WTC11 (cell line): ENCODE data around the gene MAN2B2. TPM values are rescaled to one million over a fixed set of nuclear protein-coding genes. Genes with fewer than 3 reads are reported as not detected.

Source experiments
- ATAC-seq: fragments of 200-7000 bp; cut with Tn5 transposase; 2 replicates; pipeline ENCODE4 v1.10.0; 2021; ENCODE audit warnings: mild to moderate bottlenecking, moderate library complexity
- CTCF ChIA-PET: fragments of 300-600 bp; sonication (Branson Sonifier 250); formaldehyde crosslinking; loops from one replicate; lab custom pipeline; 2021; ENCODE audit warnings: antibody characterized with exemption; lab: Charles Lee
- POLR2A ChIA-PET: fragments of 350-600 bp; sonication (Branson Sonifier 250); formaldehyde crosslinking; loops from one replicate; lab custom pipeline; 2021; ENCODE audit warnings: antibody characterized with exemption; lab: Charles Lee
- DNase-seq: peaks from one replicate; pipeline ENCODE4 v3.0.0; 2021; ENCODE audit warnings: low spot score
- H3K27ac Mint-ChIP-seq: 2 replicates; pipeline ENCODE4 v1.8.0; 2021; ENCODE audit warnings: mixed read lengths
- H3K27me3 Mint-ChIP-seq: 2 replicates; pipeline ENCODE4 v1.8.0; 2021; ENCODE audit warnings: low read depth, mild to moderate bottlenecking, moderate library complexity, mixed read lengths
- H3K36me3 Mint-ChIP-seq: 2 replicates; pipeline ENCODE4 v1.8.0; 2021; ENCODE audit warnings: mixed read lengths
- H3K4me1 Mint-ChIP-seq: 2 replicates; pipeline ENCODE4 v1.8.0; 2022; ENCODE audit warnings: mixed read lengths
- H3K4me3 Mint-ChIP-seq: 2 replicates; pipeline ENCODE4 v1.8.0; 2021; ENCODE audit warnings: mild to moderate bottlenecking, moderate library complexity, mixed read lengths
- H3K9me3 Mint-ChIP-seq: 2 replicates; pipeline ENCODE4 v1.8.0; 2021; ENCODE audit warnings: mixed read lengths
- ATF1 ChIP-seq: sonication (generic); formaldehyde crosslinking; IDR thresholded peaks from 2 replicates; pipeline ENCODE4 v1.8.1; 2023; ENCODE audit warnings: mild to moderate bottlenecking, moderate library complexity, missing genetic modification reagents
- CBFB ChIP-seq: sonication (generic); formaldehyde crosslinking; IDR thresholded peaks from 2 replicates; pipeline ENCODE4 v1.8.1; 2022; ENCODE audit warnings: mild to moderate bottlenecking, low read depth, missing genetic modification reagents
- EMX1 ChIP-seq: fragments of 250-450 bp; sonication (Bioruptor Pico); IDR thresholded peaks from 2 replicates; pipeline ENCODE4 v1.8.0; 2021; ENCODE audit warnings: mild to moderate bottlenecking
- FOXK1 ChIP-seq: sonication (generic); formaldehyde crosslinking; IDR thresholded peaks from 2 replicates; pipeline ENCODE4 v1.8.0; 2022; ENCODE audit warnings: mild to moderate bottlenecking, moderate library complexity, missing genetic modification reagents
- GRHL2 ChIP-seq: fragments of 250-450 bp; sonication (Bioruptor Pico); IDR thresholded peaks from 2 replicates; pipeline ENCODE4 v1.8.0; 2022; ENCODE audit warnings: mild to moderate bottlenecking, moderate library complexity; ENCODE audit not compliant: insufficient replicate concordance, severe bottlenecking
- JAZF1 ChIP-seq: fragments of 250-450 bp; sonication (Bioruptor Pico); IDR thresholded peaks from 2 replicates; pipeline ENCODE4 v1.9.0; 2021; ENCODE audit warnings: moderate library complexity, mild to moderate bottlenecking, inconsistent platforms
- NFATC4 ChIP-seq: fragments of 250-450 bp; sonication (Bioruptor Pico); IDR thresholded peaks from 2 replicates; pipeline ENCODE4 v1.9.0; 2021; ENCODE audit warnings: mild to moderate bottlenecking
- NFYB ChIP-seq: sonication (generic); formaldehyde crosslinking; conservative IDR thresholded peaks from 2 replicates; pipeline ENCODE4 v1.8.0; 2022; ENCODE audit warnings: low read depth, missing genetic modification reagents
- TCF7 ChIP-seq: sonication (generic); formaldehyde crosslinking; IDR thresholded peaks from 2 replicates; pipeline ENCODE4 v1.8.0; 2022; ENCODE audit warnings: mild to moderate bottlenecking, low read depth, missing genetic modification reagents, moderate library complexity
- TEAD1 ChIP-seq: sonication (generic); formaldehyde crosslinking; IDR thresholded peaks from 2 replicates; pipeline ENCODE4 v1.8.0; 2022; ENCODE audit warnings: mild to moderate bottlenecking, missing genetic modification reagents
- TP53 ChIP-seq: sonication (generic); formaldehyde crosslinking; IDR thresholded peaks from 2 replicates; pipeline ENCODE4 v1.8.1; 2023; ENCODE audit warnings: mild to moderate bottlenecking, missing genetic modification reagents
- ZNF232 ChIP-seq: sonication (generic); formaldehyde crosslinking; IDR thresholded peaks from 2 replicates; pipeline ENCODE4 v1.8.0; 2022; ENCODE audit warnings: mild to moderate bottlenecking, missing genetic modification reagents
- ZNF263 ChIP-seq: sonication (generic); formaldehyde crosslinking; IDR thresholded peaks from 2 replicates; pipeline ENCODE4 v1.8.1; 2022; ENCODE audit warnings: low read depth, mild to moderate bottlenecking, moderate library complexity, missing genetic modification reagents
- ZNF317 ChIP-seq: sonication (generic); formaldehyde crosslinking; IDR thresholded peaks from 2 replicates; pipeline ENCODE4 v1.8.1; 2023; ENCODE audit warnings: low read depth, mild to moderate bottlenecking, moderate library complexity, missing genetic modification reagents, borderline replicate concordance
- ZNF396 ChIP-seq: fragments of 250-450 bp; sonication (Bioruptor Pico); IDR thresholded peaks from 2 replicates; pipeline ENCODE4 v1.8.0; 2021; ENCODE audit warnings: mild to moderate bottlenecking, moderate library complexity, borderline replicate concordance
- ZNF416 ChIP-seq: fragments of 250-450 bp; sonication (Bioruptor Pico); IDR thresholded peaks from 2 replicates; pipeline ENCODE4 v1.9.0; 2021; ENCODE audit warnings: mild to moderate bottlenecking, inconsistent platforms
- total RNA-seq: library from RNA; stranded (reverse); gene quantifications from 3 replicates; pipeline ENCODE4 v1.2.3, GENCODE V29; 2021
- TF ChIP-seq, protein P1 (sequence below): sonication (generic); formaldehyde crosslinking; IDR thresholded peaks from 2 replicates; pipeline ENCODE4 v1.8.0; 2022; ENCODE audit warnings: missing genetic modification reagents
- TF ChIP-seq, protein P2 (sequence below): sonication (generic); formaldehyde crosslinking; IDR thresholded peaks from 2 replicates; pipeline ENCODE4 v1.8.0; 2022; ENCODE audit warnings: mild to moderate bottlenecking, missing genetic modification reagents
- TF ChIP-seq, protein P3 (sequence below): sonication (generic); formaldehyde crosslinking; IDR thresholded peaks from 2 replicates; pipeline ENCODE4 v1.8.0; 2022; ENCODE audit warnings: mild to moderate bottlenecking, missing genetic modification reagents
- TF ChIP-seq, protein P4 (sequence below): sonication (generic); formaldehyde crosslinking; IDR thresholded peaks from 2 replicates; pipeline ENCODE4 v1.8.0; 2023; ENCODE audit warnings: missing genetic modification reagents

MAN2B2 gene
- total RNA-seq, 1 experiment from 2014 or later, result 6.3 TPM

DNA sequence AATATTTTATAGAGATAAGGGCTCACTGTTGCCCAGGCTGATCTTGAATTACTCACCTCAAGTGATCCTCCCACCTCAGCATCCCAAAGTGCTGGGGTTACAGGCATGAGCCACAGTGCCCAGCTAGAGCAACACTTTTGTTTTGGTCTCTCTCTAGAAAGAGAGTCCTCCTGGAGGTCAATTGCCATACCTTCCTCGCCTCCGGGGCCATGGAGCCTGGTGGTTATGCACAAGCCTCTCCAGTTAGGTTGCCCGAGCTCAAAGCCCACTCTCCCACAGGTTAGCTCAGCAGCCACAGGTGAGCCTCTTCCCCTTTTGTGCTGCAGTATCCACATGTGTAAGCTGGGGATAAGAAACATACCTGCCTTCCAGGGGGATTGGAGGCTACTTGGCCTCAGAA lies 24.2 kb upstream of the MAN2B2 start:
- peaks cover 14% of the 10 kb centered on the region for H3K9me3 Mint-ChIP-seq
- no peak overlapping the region for H3K4me3 Mint-ChIP-seq
- H3K27me3 Mint-ChIP-seq, result peaks cover 28% of the 10 kb centered on the region
- ATAC-seq, result no peak
- CTCF ChIA-PET, result interaction anchor here (0.7 to 4.6 kb wide), 7 partner anchors 10 to 219 kb away, joined by 3 to 27 read pairs (median 4); partner anchors contain the start of gene MAN2B2
- 0 out of 2 replicates have a peak, but pooled peaks cover 5% of the 10 kb centered on the region for H3K36me3 Mint-ChIP-seq
- H3K27ac Mint-ChIP-seq, result no peak overlapping the region
- H3K4me1 Mint-ChIP-seq, result no peaks in the 10 kb centered on the region
- POLR2A ChIA-PET, result no interaction called here
- no peak for DNase-seq
- TF ChIP-seq NFATC4 (CRISPR knock-in tag), result no peak
- no peak for TF ChIP-seq FOXK1 (CRISPR knock-in tag)
- no peak for TF ChIP-seq ZNF396 (CRISPR knock-in tag)
- no peak for TF ChIP-seq NFYB (CRISPR knock-in tag)
- no peak for TF ChIP-seq EMX1
- TF ChIP-seq TP53 (CRISPR knock-in tag), result no peak
- TF ChIP-seq TEAD1 (CRISPR knock-in tag), result no peak
- TF ChIP-seq TCF7 (CRISPR knock-in tag), result no peak
- TF ChIP-seq JAZF1 (CRISPR knock-in tag), result no peak

DNA sequence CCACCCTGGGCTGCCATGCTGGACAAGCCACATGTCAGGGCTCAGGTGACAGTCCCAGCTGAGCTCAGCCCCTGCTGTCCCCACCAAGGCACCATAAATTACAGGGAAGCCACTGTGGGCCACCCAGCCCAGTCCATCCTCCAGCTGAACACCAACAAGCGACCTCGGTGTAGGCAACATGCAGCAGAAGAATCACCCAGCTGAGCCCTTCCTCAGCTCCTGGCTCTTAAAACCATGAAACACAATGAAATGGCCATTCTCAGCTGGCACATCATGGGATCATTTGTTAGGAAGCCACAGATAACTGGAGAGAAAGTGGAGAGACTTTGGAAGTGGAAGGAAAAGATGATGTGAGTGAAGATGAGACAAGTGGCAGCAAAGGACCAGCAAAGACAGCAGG lies 23.3 kb upstream of the MAN2B2 start:
- Mint-ChIP-seq H3K27me3 (peaks cover 36% of the 10 kb centered on the region), H3K36me3 (0 out of 2 replicates have a peak, but pooled peaks cover 5% of the 10 kb centered on the region), H3K9me3 (peaks cover 14% of the 10 kb centered on the region), H3K27ac (no peak overlapping the region), H3K4me3 (no peak overlapping the region), H3K4me1 (no peaks in the 10 kb centered on the region)
- DNase-seq (no peak), ATAC-seq (no peak)
- ChIA-PET POLR2A (no interaction called here), CTCF (interaction anchor here (1.0 to 4.6 kb wide), 2 partner anchors 9 to 192 kb away, joined by 3 to 27 read pairs; no protein-coding TSS in a partner anchor)
- TF ChIP-seq, protein P1, sequence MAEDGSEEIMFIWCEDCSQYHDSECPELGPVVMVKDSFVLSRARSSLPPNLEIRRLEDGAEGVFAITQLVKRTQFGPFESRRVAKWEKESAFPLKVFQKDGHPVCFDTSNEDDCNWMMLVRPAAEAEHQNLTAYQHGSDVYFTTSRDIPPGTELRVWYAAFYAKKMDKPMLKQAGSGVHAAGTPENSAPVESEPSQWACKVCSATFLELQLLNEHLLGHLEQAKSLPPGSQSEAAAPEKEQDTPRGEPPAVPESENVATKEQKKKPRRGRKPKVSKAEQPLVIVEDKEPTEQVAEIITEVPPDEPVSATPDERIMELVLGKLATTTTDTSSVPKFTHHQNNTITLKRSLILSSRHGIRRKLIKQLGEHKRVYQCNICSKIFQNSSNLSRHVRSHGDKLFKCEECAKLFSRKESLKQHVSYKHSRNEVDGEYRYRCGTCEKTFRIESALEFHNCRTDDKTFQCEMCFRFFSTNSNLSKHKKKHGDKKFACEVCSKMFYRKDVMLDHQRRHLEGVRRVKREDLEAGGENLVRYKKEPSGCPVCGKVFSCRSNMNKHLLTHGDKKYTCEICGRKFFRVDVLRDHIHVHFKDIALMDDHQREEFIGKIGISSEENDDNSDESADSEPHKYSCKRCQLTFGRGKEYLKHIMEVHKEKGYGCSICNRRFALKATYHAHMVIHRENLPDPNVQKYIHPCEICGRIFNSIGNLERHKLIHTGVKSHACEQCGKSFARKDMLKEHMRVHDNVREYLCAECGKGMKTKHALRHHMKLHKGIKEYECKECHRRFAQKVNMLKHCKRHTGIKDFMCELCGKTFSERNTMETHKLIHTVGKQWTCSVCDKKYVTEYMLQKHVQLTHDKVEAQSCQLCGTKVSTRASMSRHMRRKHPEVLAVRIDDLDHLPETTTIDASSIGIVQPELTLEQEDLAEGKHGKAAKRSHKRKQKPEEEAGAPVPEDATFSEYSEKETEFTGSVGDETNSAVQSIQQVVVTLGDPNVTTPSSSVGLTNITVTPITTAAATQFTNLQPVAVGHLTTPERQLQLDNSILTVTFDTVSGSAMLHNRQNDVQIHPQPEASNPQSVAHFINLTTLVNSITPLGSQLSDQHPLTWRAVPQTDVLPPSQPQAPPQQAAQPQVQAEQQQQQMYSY (CRISPR knock-in tag), result no peak
- TF ChIP-seq NFATC4 (CRISPR knock-in tag) (no peak), ZNF232 (no peak), ZNF317 (CRISPR knock-in tag) (no peak), CBFB (CRISPR knock-in tag) (no peak), FOXK1 (CRISPR knock-in tag) (no peak), NFYB (CRISPR knock-in tag) (no peak), ZNF263 (CRISPR knock-in tag) (no peak), ATF1 (CRISPR knock-in tag) (no peak), ZNF416 (CRISPR knock-in tag) (no peak), GRHL2 (CRISPR knock-in tag) (no peak)
- TF ChIP-seq, protein P2, sequence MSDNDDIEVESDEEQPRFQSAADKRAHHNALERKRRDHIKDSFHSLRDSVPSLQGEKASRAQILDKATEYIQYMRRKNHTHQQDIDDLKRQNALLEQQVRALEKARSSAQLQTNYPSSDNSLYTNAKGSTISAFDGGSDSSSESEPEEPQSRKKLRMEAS (CRISPR knock-in tag), result no peak
- TF ChIP-seq, protein P3, sequence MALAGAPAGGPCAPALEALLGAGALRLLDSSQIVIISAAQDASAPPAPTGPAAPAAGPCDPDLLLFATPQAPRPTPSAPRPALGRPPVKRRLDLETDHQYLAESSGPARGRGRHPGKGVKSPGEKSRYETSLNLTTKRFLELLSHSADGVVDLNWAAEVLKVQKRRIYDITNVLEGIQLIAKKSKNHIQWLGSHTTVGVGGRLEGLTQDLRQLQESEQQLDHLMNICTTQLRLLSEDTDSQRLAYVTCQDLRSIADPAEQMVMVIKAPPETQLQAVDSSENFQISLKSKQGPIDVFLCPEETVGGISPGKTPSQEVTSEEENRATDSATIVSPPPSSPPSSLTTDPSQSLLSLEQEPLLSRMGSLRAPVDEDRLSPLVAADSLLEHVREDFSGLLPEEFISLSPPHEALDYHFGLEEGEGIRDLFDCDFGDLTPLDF, result no peak
- TF ChIP-seq, protein P4, sequence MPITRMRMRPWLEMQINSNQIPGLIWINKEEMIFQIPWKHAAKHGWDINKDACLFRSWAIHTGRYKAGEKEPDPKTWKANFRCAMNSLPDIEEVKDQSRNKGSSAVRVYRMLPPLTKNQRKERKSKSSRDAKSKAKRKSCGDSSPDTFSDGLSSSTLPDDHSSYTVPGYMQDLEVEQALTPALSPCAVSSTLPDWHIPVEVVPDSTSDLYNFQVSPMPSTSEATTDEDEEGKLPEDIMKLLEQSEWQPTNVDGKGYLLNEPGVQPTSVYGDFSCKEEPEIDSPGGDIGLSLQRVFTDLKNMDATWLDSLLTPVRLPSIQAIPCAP, result no peak
